Heart left ventricle (tissue), 16 donors: Measurements from ENCODE around the gene LTBP2. TPM values are rescaled to one million over a fixed set of nuclear protein-coding genes. Genes with fewer than 3 reads are reported as not detected.
A peak's percentile ranks its signal among the peaks of the same experiment; 100 is the strongest.

ENCODE experiments used
- ATAC-seq, 4 donors: fragments of 200-7000 bp; cut with Tn5 transposase; one replicate each; pipeline ENCODE4 v1.9.1; 2020 to 2022; ENCODE audit warnings: moderate library complexity in 4 of 4, mild to moderate bottlenecking in 3 of 4, moderate number of reproducible peaks in 1 of 4
- DNase-seq, 5 donors: peaks; one replicate each; pipeline ENCODE4 v3.0.0-alpha.2; 2020
- H3K27ac ChIP-seq, 12 donors: fragments of 200-600 bp; sonication (generic) in 4 of 12; one replicate each; pipeline versions ENCODE4 v1.5.0 to v1.8.0; 2016 to 2022; ENCODE audit warnings: mild to moderate bottlenecking in 2 of 12
- H3K27me3 ChIP-seq, 9 donors: fragments of 200-600 bp; sonication (generic) in 2 of 9; one replicate each; pipeline versions ENCODE4 v1.5.1 to v1.8.0; 2016 to 2022; ENCODE audit warnings: mild to moderate bottlenecking in 3 of 9
- H3K36me3 ChIP-seq, 9 donors: fragments of 200-600 bp; sonication (generic) in 2 of 9; one replicate each; pipeline versions ENCODE4 v1.5.0 to v1.8.0; 2018 to 2022; ENCODE audit warnings: mild to moderate bottlenecking in 2 of 9
- H3K4me1 ChIP-seq, 12 donors: fragments of 200-600 bp; sonication (generic) in 4 of 12; one replicate each; pipeline versions ENCODE4 v1.5.0 to v1.8.0; 2016 to 2022; ENCODE audit warnings: mild to moderate bottlenecking in 3 of 12
- H3K4me3 ChIP-seq, 12 donors: fragments of 200-600 bp; sonication (generic) in 4 of 12; one replicate each; pipeline versions ENCODE4 v1.5.0 to v1.8.0; 2017 to 2022; ENCODE audit warnings: mild to moderate bottlenecking in 9 of 12, moderate library complexity in 4 of 12
- H3K9me3 ChIP-seq, 12 donors: fragments of 200-600 bp; sonication (generic) in 4 of 12; one replicate each; pipeline versions ENCODE4 v1.5.0 to v1.8.0; 2016 to 2022; ENCODE audit warnings: mild to moderate bottlenecking in 1 of 12
- POLR2A ChIP-seq, 2 donors: fragments of 450-650 bp; IDR thresholded peaks; one replicate each; pipeline ENCODE4 v1.6.1; 2017; ENCODE audit warnings: antibody characterized with exemption in 2 of 2, mild to moderate bottlenecking in 2 of 2, moderate library complexity in 2 of 2
- WGBS, 4 donors: extraction: QIAGEN DNeasy Blood & Tissue Kit in 2 of 4; methylation state at CpG; one replicate each; pipeline versions ENCODE4 v1.1.5 to v1.1.7; 2013 to 2018; 5-methylcytosine and 5-hydroxymethylcytosine counted together
- intact Hi-C, 10 donors: fragments of 100-400 bp; cut with DNase I; formaldehyde crosslinking; loops; one replicate each; pipeline versions ENCODE4 v1.11.1 to v1.14.2; 2022
- polyA plus RNA-seq, 2 donors: library from polyadenylated mRNA; stranded (reverse); fragments of 200-250 nt; gene quantifications; one replicate each; pipeline ENCODE4 v1.2.3, GENCODE V29; 2013
- total RNA-seq, 9 donors: library from RNA; depleted of rRNA in 2 of 9; stranded (reverse); fragments of >200 nt in 2 of 9; fragmentation: NEBNext Ultra II Directional in 3 of 9; extraction: Animal tissue kit (Norgen Biotek cat#: 25700) in 3 of 9; gene quantifications; one replicate each; pipeline versions ENCODE4 v1.1.0 to v1.2.4, GENCODE V29; 2016 to 2023
- TF ChIP-seq, protein P1 (sequence below), 12 donors: fragments of 200-600 bp; sonication (generic) in 4 of 12; IDR thresholded peaks; one replicate each; pipeline versions ENCODE4 v1.5.0 to v1.8.0; 2018 to 2022; ENCODE audit warnings: antibody characterized with exemption in 12 of 12, mild to moderate bottlenecking in 5 of 12
- donor health status: ischemic (EF 13 %, LVEDD 7.1; RV severe dilation, severe dysfunction).
- donor health status: healthy with polysubstance abuse.
- donor health status: DM: no; HTN: yes; CAD: no.
- donor health status: DM: no; HTN: no; CAD: no.
- donor health status: ischemic (EF 25% LVEDD 6.9; RV normal size, moderate dysfunction).
- donor health status: ischemic (EF 25% LVEDD 5.7; RV mildly dilated, moderate dysfunction).
- donor health status: healthy.
- donor health status: DM: yes; HTN: yes; CAD: no.
- donor health status: ischemic (EF 35%, LVEDD 5.7; RV mildly dilated, moderate dysfunction).
- donor health status: nonischemic (EF 11% LVEDD 7.7; RV severe dilation, severe dysfunction).
- donor health status: DM: yes; HTN: yes; CAD: no.
- donor health status: PGD.
- donor health status: ischemic (EF 29% LVEDD 5.4; RV normal size, mild dysfunction).
- donor health status: nonischemic (EF 23%, LVEDD 6.1; RV moderate dilation, normal function).

The LTBP2 gene
- total and polyA plus RNA-seq, 11 donors = 4.0 to 69.1 (median 29.5) TPM

DNA sequence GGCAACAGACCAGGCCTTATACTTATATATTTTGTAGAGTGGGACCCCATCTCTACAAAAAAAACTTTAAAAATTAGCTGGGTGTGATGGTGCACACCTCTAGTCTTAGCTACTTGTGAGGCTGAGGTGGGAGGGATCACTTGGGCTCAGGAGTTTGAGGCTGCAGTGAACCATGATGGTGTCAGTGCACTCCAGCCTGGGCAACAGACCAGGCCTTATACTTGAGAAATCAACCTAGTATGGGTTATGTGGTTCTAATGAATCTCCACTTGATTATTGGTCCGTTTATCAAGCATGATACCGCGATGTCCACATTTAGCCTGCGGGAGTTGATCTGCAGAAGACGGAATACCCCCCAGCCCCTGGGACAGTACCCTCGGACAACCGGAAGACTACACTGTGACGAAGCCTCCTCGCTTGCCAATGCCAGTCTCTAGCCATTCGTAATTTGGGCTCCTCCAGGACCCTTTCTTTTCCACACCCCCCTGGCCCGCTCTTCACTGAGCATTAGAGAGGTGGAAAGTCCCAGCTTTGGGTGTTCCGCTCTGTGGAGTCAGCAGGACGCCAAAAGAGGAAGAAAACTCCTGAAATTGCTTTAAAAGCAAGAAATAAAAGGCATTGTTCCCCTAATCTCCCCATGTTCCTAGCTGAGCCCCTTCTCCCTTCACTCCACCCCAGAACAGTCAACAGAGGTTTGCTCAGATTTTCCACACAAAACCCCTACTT, 19.4 kb downstream of the LTBP2 start:
- TF ChIP-seq POLR2A (IDR thresholded peaks at IDR 0.05) = no peak
- TF ChIP-seq, protein P1, sequence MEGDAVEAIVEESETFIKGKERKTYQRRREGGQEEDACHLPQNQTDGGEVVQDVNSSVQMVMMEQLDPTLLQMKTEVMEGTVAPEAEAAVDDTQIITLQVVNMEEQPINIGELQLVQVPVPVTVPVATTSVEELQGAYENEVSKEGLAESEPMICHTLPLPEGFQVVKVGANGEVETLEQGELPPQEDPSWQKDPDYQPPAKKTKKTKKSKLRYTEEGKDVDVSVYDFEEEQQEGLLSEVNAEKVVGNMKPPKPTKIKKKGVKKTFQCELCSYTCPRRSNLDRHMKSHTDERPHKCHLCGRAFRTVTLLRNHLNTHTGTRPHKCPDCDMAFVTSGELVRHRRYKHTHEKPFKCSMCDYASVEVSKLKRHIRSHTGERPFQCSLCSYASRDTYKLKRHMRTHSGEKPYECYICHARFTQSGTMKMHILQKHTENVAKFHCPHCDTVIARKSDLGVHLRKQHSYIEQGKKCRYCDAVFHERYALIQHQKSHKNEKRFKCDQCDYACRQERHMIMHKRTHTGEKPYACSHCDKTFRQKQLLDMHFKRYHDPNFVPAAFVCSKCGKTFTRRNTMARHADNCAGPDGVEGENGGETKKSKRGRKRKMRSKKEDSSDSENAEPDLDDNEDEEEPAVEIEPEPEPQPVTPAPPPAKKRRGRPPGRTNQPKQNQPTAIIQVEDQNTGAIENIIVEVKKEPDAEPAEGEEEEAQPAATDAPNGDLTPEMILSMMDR (IDR thresholded peaks at IDR 0.05) = no peak
- Histone ChIP-seq H3K27ac (peak overlapping the region; percentile 36 to 95 (median 80)), H3K4me3 (no peak overlapping the region), H3K9me3 (no peaks in the 10 kb centered on the region), H3K4me1 (peaks cover 22 to 89% (median 71%) of the 10 kb centered on the region in 12 donors), H3K36me3 (no peaks in the 10 kb centered on the region), H3K27me3 (no peaks in the 10 kb centered on the region)
- peak in 2 of 5 donors; percentile 20 to 60 for DNase-seq
- ATAC-seq = peak in 2 of 4 donors; percentile 7 to 18
- intact Hi-C loops = loop anchor here in 2 of 10 donors (5.0 to 10.0 kb wide), 2 partner anchors 40 to 98 kb away; partner anchors contain the start of genes ISCA2 (in 1 of the 2) and NPC2 (in 1 of the 2)
- 95 to 96% (median 95%) methylated on average over 13 of the region's 13 CpGs for WGBS, 4 donors

DNA sequence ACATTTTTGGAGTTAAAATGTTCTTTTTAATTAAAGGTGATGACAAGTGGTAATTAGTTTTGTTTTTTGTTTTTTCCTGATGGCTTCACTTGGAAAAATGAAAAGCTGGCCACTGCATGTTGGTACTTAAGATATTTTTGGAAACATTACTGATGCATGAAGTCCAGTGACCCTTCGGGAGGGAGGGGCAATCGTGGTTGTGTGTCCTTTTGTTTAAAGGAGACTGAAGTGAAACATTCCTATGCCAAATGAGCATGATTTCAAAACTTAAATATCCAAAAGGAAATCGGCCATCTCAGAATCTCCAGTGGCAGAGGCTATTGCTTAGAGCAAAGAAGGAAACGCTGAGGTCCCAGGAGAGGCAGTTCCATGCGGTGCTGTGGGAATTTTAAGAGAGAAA, 20.1 kb downstream of the LTBP2 start:
- intact Hi-C loops = loop anchor here in 2 of 10 donors (5.0 to 10.0 kb wide), 2 partner anchors 40 to 97 kb away; partner anchors contain the start of genes ISCA2 (in 1 of the 2) and NPC2 (in 1 of the 2)
- TF ChIP-seq POLR2A (IDR thresholded peaks at IDR 0.05) = no peak
- TF ChIP-seq, protein P1 (IDR thresholded peaks at IDR 0.05) = no peak
- WGBS, 4 donors = 16 to 35% (median 25%) methylated on average over 5 of the region's 5 CpGs
- peak overlapping the region; percentile 3 to 95 (median 80) for H3K27ac ChIP-seq
- H3K4me3 ChIP-seq = no peak overlapping the region
- ATAC-seq = no peak
- H3K27me3 ChIP-seq = no peaks in the 10 kb centered on the region
- DNase-seq = peak in 3 of 5 donors; percentile 25 to 51 (median 40)
- no peaks in the 10 kb centered on the region for H3K9me3 ChIP-seq
- H3K36me3 ChIP-seq = no peaks in the 10 kb centered on the region
- H3K4me1 ChIP-seq = peaks cover 22 to 86% (median 64%) of the 10 kb centered on the region in 12 donors

DNA sequence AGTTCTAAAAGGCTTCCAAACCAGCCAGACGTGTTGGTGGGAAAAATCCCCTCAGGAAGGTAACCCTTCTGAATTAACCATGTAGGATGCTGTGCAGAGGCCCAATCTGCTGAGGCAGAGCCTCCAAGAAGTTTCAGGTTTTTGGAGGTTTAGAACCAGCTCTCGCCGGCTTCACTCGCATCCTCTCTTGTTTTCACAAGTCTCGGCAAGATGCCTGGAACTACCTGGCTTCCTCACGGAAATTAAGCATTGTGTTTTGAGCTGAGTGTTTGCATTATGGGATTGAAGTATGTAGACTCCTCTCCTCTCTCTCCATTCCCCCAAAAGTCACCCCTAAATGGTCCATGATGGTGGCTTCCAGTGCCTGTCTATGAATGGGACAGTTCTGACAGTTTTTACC, 20.6 kb downstream of the LTBP2 start:
- Histone ChIP-seq H3K4me3 (no peak overlapping the region), H3K9me3 (no peaks in the 10 kb centered on the region), H3K36me3 (no peaks in the 10 kb centered on the region), H3K27ac (peak overlapping the region in 11 of 12 donors; percentile 3 to 95 (median 72)), H3K27me3 (no peaks in the 10 kb centered on the region), H3K4me1 (peaks cover 22 to 81% (median 61%) of the 10 kb centered on the region in 12 donors)
- intact Hi-C loops = loop anchor here in 2 of 10 donors (5.0 to 10.0 kb wide), 2 partner anchors 39 to 97 kb away; partner anchors contain the start of genes ISCA2 (in 1 of the 2) and NPC2 (in 1 of the 2)
- TF ChIP-seq, protein P1 (IDR thresholded peaks at IDR 0.05) = no peak
- TF ChIP-seq POLR2A (IDR thresholded peaks at IDR 0.05) = no peak
- no peak for ATAC-seq
- 62 to 65% (median 64%) methylated on average over 6 of the region's 6 CpGs for WGBS, 4 donors
- peak in 2 of 5 donors; percentile 4 to 27 for DNase-seq

DNA sequence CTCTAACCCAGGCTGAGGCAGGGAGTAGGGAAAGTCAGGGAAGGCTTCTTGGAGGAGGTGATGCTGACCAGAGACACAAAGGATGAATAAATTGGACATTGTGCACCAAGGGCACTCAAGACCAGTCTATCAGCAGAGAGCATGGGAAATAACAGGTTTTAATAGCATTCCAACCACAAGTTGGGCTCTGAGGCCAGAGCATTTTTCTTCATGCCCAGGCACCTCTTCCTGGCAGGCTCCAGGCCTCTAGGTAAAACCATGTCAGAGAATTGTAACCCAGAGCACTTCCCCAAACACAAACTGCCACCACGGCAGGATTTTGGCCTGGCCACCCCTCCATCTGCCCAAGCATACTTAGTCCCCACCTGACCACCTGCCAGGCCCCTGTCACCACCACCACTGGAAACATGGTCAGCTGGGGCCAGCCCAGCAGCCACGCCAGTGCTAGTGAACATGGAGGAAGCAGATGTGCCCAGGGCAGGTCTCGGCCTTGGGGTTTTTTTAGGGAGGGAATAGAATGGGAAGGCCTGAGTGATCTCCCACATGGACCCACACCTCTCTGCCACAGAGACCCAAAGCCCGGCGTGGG, 22.7 kb downstream of the LTBP2 start:
- Histone ChIP-seq H3K9me3 (no peaks in the 10 kb centered on the region), H3K36me3 (no peaks in the 10 kb centered on the region), H3K4me1 (peaks cover 17 to 71% (median 44%) of the 10 kb centered on the region in 12 donors), H3K27me3 (no peaks in the 10 kb centered on the region), H3K4me3 (no peak overlapping the region), H3K27ac (peak overlapping the region in 4 of 12 donors; percentile 10 to 39 (median 14))
- DNase-seq = peak in 2 of 5 donors; percentile 51 to 65
- 71 to 79% (median 75%) methylated on average over 5 of the region's 5 CpGs for whole genome bisulfite sequencing, 4 donors
- no peak for ATAC-seq
- intact Hi-C loops = no loop called here
- TF ChIP-seq, protein P1 (IDR thresholded peaks at IDR 0.05) = no peak
- TF ChIP-seq POLR2A (IDR thresholded peaks at IDR 0.05) = no peak
